Measurements from ENCODE around the gene HSPD1.
A peak's percentile ranks its signal among the peaks of the same experiment; 100 is the strongest.
"Not testable (repeated sequence)": the region's sequence is repeated elsewhere in the genome, so short reads cannot be mapped to it uniquely, and the experiment has no call there.

Gene HSPD1

GRCh38 chr2:197496695-197497094, 2.9 kb downstream of the HSPD1 start:
- DNase-seq (ENCODE audit: low spot score) = no peak

GRCh38 chr2:197495433-197496134, 4.1 kb downstream of the HSPD1 start:
- no peak for DNase-seq (ENCODE audit: low spot score)

GRCh38 chr2:197487385-197487784, 12.3 kb downstream of the HSPD1 start:
- DNase-seq (ENCODE audit: low spot score) = no peak

- DNase-seq (ENCODE audit: low spot score) = no peak
Observed at GRCh38 chr2:197486175-197486574, 13.5 kb downstream of the HSPD1 start.

GRCh38 chr2:197484248-197484647, 15.4 kb downstream of the HSPD1 start:
- not testable (repeated sequence) for DNase-seq (ENCODE audit: low spot score)

GRCh38 chr2:197480165-197481036, 19.2 kb downstream of the HSPD1 start:
- no peak for DNase-seq (ENCODE audit: low spot score)

GRCh38 chr2:197477797-197478196, 21.8 kb downstream of the HSPD1 start:
- DNase-seq (ENCODE audit: low spot score) = no peak

- DNase-seq (ENCODE audit: low spot score) = no peak
Observed at GRCh38 chr2:197472166-197472565, 27.5 kb downstream of the HSPD1 start.

GRCh38 chr2:197464175-197464574, 35.5 kb downstream of the HSPD1 start:
- DNase-seq (ENCODE audit: low spot score) = no peak

- no peak for DNase-seq (ENCODE audit: low spot score)
Observed at GRCh38 chr2:197461057-197461456, 38.6 kb downstream of the HSPD1 start.

GRCh38 chr2:197460649-197461048, 39.0 kb downstream of the HSPD1 start:
- DNase-seq (ENCODE audit: low spot score) = no peak

- no peak for DNase-seq (ENCODE audit: low spot score)
Observed at GRCh38 chr2:197455428-197455827, 44.2 kb downstream of the HSPD1 start.

- no peak for DNase-seq (ENCODE audit: low spot score)
Observed at GRCh38 chr2:197454923-197455322, 44.7 kb downstream of the HSPD1 start.

- DNase-seq (ENCODE audit: low spot score) = no peak
Observed at GRCh38 chr2:197453914-197454398, 45.7 kb downstream of the HSPD1 start.

GRCh38 chr2:197453123-197453913, 46.3 kb downstream of the HSPD1 start, which contains the start of gene COQ10B:
TSS of gene COQ10B (plus strand) at chr2:197453552. CDS start at chr2:197453561, 9 bp downstream.
- peak; percentile 98 for DNase-seq (ENCODE audit: low spot score)

- no peak for DNase-seq (ENCODE audit: low spot score)
Observed at GRCh38 chr2:197452754-197453122, 46.9 kb downstream of the HSPD1 start.

- DNase-seq (ENCODE audit: low spot score) = not testable (repeated sequence)
Observed at GRCh38 chr2:197450935-197451358, 48.7 kb downstream of the HSPD1 start.

- DNase-seq (ENCODE audit: low spot score) = no peak
Observed at GRCh38 chr2:197450465-197450864, 49.2 kb downstream of the HSPD1 start.

GRCh38 chr2:197446844-197447243, 52.8 kb downstream of the HSPD1 start:
- DNase-seq (ENCODE audit: low spot score) = no peak

- no peak for DNase-seq (ENCODE audit: low spot score)
Observed at GRCh38 chr2:197445746-197446145, 53.9 kb downstream of the HSPD1 start.

GRCh38 chr2:197442857-197443256, 56.8 kb downstream of the HSPD1 start:
- DNase-seq (ENCODE audit: low spot score) = no peak

- no peak for DNase-seq (ENCODE audit: low spot score)
Observed at GRCh38 chr2:197437380-197437779, 62.3 kb downstream of the HSPD1 start.
